Suprapubic skin (tissue), 4 donors: Measurements from ENCODE around the gene CADM1. TPM values are rescaled to one million over a fixed set of nuclear protein-coding genes. Genes with fewer than 3 reads are reported as not detected.

ENCODE experiments used
- DNase-seq, 2 donors: peaks; one replicate each; pipeline ENCODE4 v3.0.0-alpha.2; 2019; ENCODE audit warnings: low spot score in 2 of 2
- H3K27ac ChIP-seq: fragments of 200-600 bp; sonication (generic); one replicate; pipeline ENCODE4 v1.5.1; 2019
- H3K27me3 ChIP-seq: fragments of 200-600 bp; sonication (generic); one replicate; pipeline ENCODE4 v1.5.1; 2019
- H3K36me3 ChIP-seq: fragments of 200-600 bp; sonication (generic); one replicate; pipeline ENCODE4 v1.5.1; 2019
- H3K4me1 ChIP-seq: fragments of 200-600 bp; sonication (generic); one replicate; pipeline ENCODE4 v1.5.1; 2019
- H3K4me3 ChIP-seq: fragments of 200-600 bp; sonication (generic); one replicate; pipeline ENCODE4 v1.5.1; 2019; ENCODE audit warnings: mild to moderate bottlenecking
- H3K9me3 ChIP-seq: fragments of 200-600 bp; sonication (generic); one replicate; pipeline ENCODE4 v1.5.1; 2019
- CTCF ChIP-seq, 2 donors: fragments of 200-600 bp in 1 of 2; fragments of 450-650 bp in 1 of 2; sonication (generic) in 1 of 2; IDR thresholded peaks; one replicate each; pipeline ENCODE4 v1.5.1; 2016 to 2019; ENCODE audit warnings: antibody characterized with exemption in 2 of 2, mild to moderate bottlenecking in 1 of 2, moderate library complexity in 1 of 2
- EP300 ChIP-seq: sonication (generic); formaldehyde crosslinking; IDR thresholded peaks from one replicate; pipeline ENCODE4 v1.6.1; 2017; ENCODE audit warnings: antibody characterized with exemption
- POLR2A ChIP-seq, 2 donors: fragments of 450-650 bp; IDR thresholded peaks; one replicate each; pipeline ENCODE4 v1.6.1; 2017; ENCODE audit warnings: antibody characterized with exemption in 2 of 2, mild to moderate bottlenecking in 2 of 2, moderate library complexity in 2 of 2
- POLR2AphosphoS5 ChIP-seq, 3 donors: sonication (generic); formaldehyde crosslinking; IDR thresholded peaks; one replicate each; pipeline ENCODE4 v1.6.1; 2017; ENCODE audit warnings: antibody characterized with exemption in 3 of 3
- WGBS: methylation state at CpG from one replicate; pipeline ENCODE4 v1.1.5; 2018; 5-methylcytosine and 5-hydroxymethylcytosine counted together
- total RNA-seq, 4 donors: library from RNA; depleted of rRNA; stranded (reverse); fragments of >200 nt; gene quantifications; one replicate each; pipeline ENCODE4 v1.1.0, GENCODE V29; 2016

CADM1 gene
- total RNA-seq, 4 donors from 2014 or later, result 13.3 to 26.2 (median 15.3) TPM

- Histone ChIP-seq H3K4me1 (no peaks in the 10 kb centered on the region), H3K27ac (no peak overlapping the region), H3K9me3 (no peaks in the 10 kb centered on the region), H3K36me3 (no peaks in the 10 kb centered on the region), H3K27me3 (peaks cover 21% of the 10 kb centered on the region), H3K4me3 (no peak overlapping the region)
- no peak for TF ChIP-seq EP300
- no peak for TF ChIP-seq POLR2AphosphoS5 (IDR thresholded peaks at IDR 0.05)
- TF ChIP-seq POLR2A (IDR thresholded peaks at IDR 0.05), result no peak
- no peak for TF ChIP-seq CTCF (IDR thresholded peaks at IDR 0.05)
- WGBS, result 79% methylated on average over 6 of the region's 6 CpGs
- DNase-seq, result no peak
Measured at GRCh38 chr11:115515647-115516395, 11.6 kb upstream of the CADM1 start.

DNA sequence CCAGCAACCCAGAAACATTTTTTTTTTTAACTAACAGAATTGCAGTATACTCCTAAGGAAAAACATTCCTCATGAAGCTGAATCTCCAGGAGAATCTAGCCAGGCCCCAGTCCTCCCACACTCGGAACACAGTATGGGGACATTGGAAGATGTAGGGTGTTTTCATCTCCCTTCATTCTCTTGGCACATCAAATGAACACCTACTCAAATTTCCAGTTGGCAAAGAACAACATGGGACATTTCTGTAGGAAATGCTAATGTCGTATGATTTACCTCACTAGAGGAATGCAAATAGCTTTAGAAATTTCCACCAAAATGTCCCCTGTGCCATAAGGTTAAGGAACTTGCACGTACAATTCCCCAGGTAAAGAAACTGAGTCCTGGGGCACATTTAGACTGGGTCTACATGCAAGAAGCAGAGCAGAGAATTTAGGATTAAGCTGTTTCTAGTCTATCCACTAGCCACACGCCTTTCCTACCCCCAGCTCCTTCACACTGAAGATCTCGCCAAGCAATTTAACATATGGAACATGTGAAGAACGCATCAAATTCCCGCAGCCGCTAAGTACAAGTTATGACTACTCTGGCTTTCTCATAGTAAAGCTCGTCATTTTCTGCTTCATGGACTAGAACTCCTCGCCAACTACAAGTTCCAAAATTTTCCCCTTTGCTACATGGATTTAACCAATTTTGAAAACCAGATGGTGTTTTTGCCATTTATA is 2.9 kb upstream of the CADM1 start:
- Histone ChIP-seq H3K9me3 (no peaks in the 10 kb centered on the region), H3K36me3 (no peaks in the 10 kb centered on the region), H3K4me1 (peaks cover 22% of the 10 kb centered on the region), H3K27ac (no peak overlapping the region), H3K27me3 (peaks cover 26% of the 10 kb centered on the region), H3K4me3 (no peak overlapping the region)
- WGBS, result 83% methylated on average over 10 of the region's 10 CpGs
- no peak for DNase-seq
- TF ChIP-seq CTCF (IDR thresholded peaks at IDR 0.05), result no peak
- no peak for TF ChIP-seq POLR2A (IDR thresholded peaks at IDR 0.05)
- no peak for TF ChIP-seq POLR2AphosphoS5 (IDR thresholded peaks at IDR 0.05)
- TF ChIP-seq EP300, result no peak

DNA sequence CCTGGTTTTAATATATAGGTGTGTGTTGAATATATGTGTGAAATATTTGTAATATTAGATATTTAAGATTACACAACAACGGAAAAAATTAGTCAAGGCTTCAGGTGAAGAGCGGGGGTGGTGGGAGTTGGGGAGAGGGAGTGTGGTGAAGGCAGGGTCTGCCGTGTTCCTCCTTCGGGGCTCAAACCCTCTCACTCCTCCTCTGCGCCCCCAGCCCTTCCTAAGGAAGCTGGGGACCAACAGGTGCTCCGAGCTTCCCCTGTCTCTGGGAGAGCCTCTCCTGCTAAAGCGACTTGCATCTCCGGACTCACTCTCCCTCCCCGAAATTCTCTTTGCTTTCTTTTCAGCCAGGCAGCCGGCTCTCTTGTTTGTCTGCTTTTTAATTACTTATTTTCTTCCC is 960 bp upstream of the CADM1 start:
- peak overlapping the region; percentile 64 for H3K4me3 ChIP-seq
- TF ChIP-seq POLR2A (IDR thresholded peaks at IDR 0.05), result no peak
- TF ChIP-seq EP300, result no peak
- TF ChIP-seq POLR2AphosphoS5 (IDR thresholded peaks at IDR 0.05), result no peak
- no peak for TF ChIP-seq CTCF (IDR thresholded peaks at IDR 0.05)

GRCh38 chr11:115503886-115504275 is 334 bp downstream of the CADM1 start:
- peak overlapping the region; percentile 30 for H3K27ac ChIP-seq
- peaks cover 32% of the 10 kb centered on the region for H3K27me3 ChIP-seq
- TF ChIP-seq CTCF (IDR thresholded peaks at IDR 0.05) (no peak), EP300 (no peak), POLR2A (IDR thresholded peaks at IDR 0.05) (no peak), POLR2AphosphoS5 (IDR thresholded peaks at IDR 0.05) (no peak)
- WGBS, result 2% methylated on average over 12 of the region's 15 CpGs
- peaks cover 22% of the 10 kb centered on the region for H3K4me1 ChIP-seq
- H3K4me3 ChIP-seq, result peak overlapping the region; percentile 64
- no peaks in the 10 kb centered on the region for H3K36me3 ChIP-seq
- DNase-seq, result no peak
- H3K9me3 ChIP-seq, result no peaks in the 10 kb centered on the region

More for the DNA sequence above, 960 bp upstream of the CADM1 start:
- 12% methylated on average over 10 of the region's 10 CpGs for WGBS
- peak overlapping the region; percentile 82 for H3K27ac ChIP-seq
- H3K36me3 ChIP-seq, result no peaks in the 10 kb centered on the region
- H3K9me3 ChIP-seq, result no peaks in the 10 kb centered on the region
- H3K27me3 ChIP-seq, result peaks cover 32% of the 10 kb centered on the region
- DNase-seq, result no peak
- H3K4me1 ChIP-seq, result peaks cover 22% of the 10 kb centered on the region
